GM08714 (cell line): ENCODE results near the gene ZMIZ1.

Source experiments
- H3K4me3 ChIP-seq: fragments of 200-500 bp; sonication (Bioruptor generic); 2 replicates; pipeline ENCODE4 v1.5.1; 2014; ENCODE audit warnings: mild to moderate bottlenecking, low read length, inconsistent platforms
- ZNF274 ChIP-seq: IDR thresholded peaks from 2 replicates; pipeline ENCODE4 v1.6.1; 2012; ENCODE audit warnings: mild to moderate bottlenecking, low read depth, low read length

ZMIZ1 gene

GRCh38 chr10:79084972-79085597 is 16.3 kb downstream of the ZMIZ1 start:
- H3K4me3 ChIP-seq = no peak overlapping the region
- no peak for TF ChIP-seq ZNF274

DNA sequence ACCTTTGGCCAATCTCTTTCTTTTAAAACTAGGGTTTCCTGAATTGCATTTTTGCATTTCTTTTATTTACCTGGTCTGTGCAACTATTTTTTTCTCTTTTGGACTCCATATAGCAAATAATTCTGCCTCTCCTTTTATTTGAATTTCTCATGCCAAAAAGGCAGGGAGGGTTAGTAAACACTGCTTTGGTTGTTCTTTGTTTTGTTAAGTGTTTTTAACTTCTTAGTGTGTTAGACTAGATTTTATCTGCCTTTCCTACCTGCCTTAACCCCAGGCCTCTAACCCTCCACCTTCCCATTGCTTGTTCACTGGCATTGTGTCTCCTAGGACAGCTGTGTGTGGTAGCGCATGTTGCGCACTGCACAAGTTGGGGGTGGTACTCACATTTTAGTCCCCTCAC is 18.1 kb downstream of the ZMIZ1 start:
- no peak overlapping the region for H3K4me3 ChIP-seq
- TF ChIP-seq ZNF274 = no peak

- no peak for TF ChIP-seq ZNF274
Measured at GRCh38 chr10:79087721-79088120, 19.0 kb downstream of the ZMIZ1 start.

GRCh38 chr10:79088176-79088575 is 19.4 kb downstream of the ZMIZ1 start:
- no peak for TF ChIP-seq ZNF274

More at GRCh38 chr10:79087721-79088120, 19.0 kb downstream of the ZMIZ1 start:
- no peak overlapping the region for H3K4me3 ChIP-seq

DNA sequence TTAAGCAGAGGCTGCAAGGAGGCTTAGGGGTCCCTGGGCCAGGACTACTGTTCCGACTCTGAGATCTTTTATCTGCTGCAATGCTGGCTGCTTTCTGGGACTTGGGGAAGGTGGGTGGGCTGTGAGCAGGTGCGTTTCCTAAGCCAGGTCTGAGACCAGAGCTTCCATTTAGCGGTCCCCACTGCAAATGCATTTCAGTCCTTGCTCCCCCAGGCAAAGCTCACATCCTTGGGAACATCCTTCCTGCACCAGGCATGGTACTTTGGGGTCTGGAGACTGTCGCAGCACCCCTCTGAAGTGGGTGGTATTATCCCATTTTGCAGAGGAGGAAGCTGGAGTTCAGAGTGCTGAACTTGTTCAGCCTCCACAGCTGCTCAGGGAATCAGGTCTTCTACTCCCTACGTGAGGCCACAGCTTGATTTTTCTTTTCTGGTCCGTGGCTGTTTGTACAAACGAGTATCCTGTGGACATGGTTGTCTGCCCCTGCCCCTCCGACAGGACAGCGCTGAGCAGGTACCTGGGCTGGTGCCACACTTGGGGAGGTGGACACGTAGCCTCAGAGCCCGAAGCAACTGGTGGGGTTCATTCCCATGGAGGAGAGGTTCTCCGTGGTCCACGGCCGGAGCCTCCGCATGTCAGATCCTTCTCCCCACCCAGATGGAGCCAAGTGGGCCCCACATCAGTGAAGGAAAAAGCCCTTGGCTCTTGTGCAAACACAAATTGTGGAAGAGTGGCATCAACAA is 20.0 kb downstream of the ZMIZ1 start:
- no peak for TF ChIP-seq ZNF274

More at GRCh38 chr10:79088176-79088575, 19.4 kb downstream of the ZMIZ1 start:
- H3K4me3 ChIP-seq = no peak overlapping the region

DNA sequence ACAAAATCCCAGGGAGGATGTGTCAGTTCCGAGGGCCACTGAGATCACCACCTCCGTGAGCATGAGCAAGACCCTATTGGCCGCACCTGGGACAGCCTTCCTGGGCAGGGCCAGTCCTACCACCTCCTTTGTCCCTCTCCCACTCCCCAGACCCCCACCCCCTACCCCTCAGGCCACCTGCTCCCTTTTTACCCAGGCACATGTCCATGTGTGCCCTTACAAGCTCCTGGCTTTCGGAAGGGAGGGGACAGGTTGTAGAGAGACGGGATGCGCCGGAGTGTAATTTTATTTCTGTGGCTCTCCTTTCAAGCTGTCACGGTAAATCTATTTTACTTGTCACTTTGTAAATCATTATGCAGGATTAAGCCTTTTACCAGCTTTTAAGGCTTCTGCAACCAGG is 20.9 kb downstream of the ZMIZ1 start:
- H3K4me3 ChIP-seq = no peak overlapping the region

More for the DNA sequence above, 20.0 kb downstream of the ZMIZ1 start:
- no peak overlapping the region for H3K4me3 ChIP-seq

GRCh38 chr10:79090134-79090803 is 21.5 kb downstream of the ZMIZ1 start:
- no peak overlapping the region for H3K4me3 ChIP-seq
- TF ChIP-seq ZNF274 = no peak

More for the DNA sequence above, 20.9 kb downstream of the ZMIZ1 start:
- no peak for TF ChIP-seq ZNF274

DNA sequence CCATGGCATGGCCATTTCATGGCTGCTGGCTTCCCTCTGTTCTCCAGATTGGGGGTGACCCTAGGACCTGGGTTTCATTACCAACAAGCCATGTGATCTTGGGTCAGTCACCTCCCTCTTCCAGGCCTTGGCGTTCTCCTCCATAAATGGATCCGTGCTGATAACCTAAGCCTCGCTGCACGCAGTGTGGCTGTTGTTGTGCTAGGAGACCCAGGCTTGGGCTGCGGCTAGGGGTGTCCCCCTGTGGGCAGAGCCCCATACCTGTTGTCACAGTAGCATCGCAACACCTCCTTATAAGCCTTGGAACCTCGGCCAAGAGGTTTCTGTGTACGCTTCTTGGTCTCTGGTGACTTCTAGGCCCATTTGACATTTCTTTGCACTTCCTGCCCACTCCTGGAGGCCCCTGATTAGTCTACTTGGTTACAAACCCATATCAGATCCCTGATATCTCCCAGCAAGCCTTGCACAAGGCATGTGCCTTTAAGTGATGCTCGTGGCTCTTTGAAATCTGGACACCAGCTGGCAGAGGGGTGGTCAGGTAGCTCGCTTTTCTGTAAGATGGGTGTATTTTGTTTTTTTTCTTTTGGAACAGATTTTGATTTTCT is 23.6 kb downstream of the ZMIZ1 start:
- TF ChIP-seq ZNF274 = no peak
- H3K4me3 ChIP-seq = no peak overlapping the region

- no peak overlapping the region; the same call in 1 of the 2 replicates for H3K4me3 ChIP-seq
- TF ChIP-seq ZNF274 = no peak
Measured at GRCh38 chr10:79093658-79094411, 25.1 kb downstream of the ZMIZ1 start.

DNA sequence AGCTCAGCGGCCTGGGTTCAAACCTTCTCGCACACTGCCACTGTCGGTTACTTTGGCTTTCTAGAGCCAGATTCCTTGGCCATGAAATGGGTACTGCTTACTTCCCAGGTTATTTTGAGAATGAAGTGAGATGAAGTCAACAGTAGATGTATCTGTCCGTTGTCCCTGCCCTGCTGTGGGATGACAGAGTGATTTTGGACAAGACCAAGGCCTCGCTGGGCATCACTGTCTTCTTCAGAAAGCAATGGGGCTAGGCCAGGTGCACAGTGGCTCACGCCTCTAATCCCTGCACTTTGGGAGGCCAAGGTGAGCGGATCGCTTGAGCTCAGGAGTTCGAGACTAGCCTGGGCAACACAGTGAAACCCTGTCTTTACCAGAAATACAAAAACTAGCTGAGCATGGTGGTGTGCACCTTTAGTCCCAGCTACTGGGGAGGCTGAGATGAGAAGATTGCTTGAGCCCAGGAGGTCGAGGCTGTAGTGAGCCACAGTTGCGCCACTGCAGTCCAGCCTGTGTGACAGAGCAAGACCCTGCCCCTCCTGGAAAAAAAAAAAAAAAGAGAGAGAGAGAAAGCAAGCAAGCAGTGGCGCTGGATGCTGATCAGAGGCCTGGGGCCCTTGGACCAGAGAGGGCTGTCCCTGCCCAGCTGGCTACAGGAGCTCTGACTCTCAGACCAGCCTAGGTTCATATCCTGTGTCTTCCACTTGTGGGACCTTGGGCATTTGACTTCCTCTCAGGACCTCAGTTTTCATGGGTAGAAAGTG is 25.8 kb downstream of the ZMIZ1 start:
- no peak overlapping the region; the same call in 1 of the 2 replicates for H3K4me3 ChIP-seq
- no peak for TF ChIP-seq ZNF274

DNA sequence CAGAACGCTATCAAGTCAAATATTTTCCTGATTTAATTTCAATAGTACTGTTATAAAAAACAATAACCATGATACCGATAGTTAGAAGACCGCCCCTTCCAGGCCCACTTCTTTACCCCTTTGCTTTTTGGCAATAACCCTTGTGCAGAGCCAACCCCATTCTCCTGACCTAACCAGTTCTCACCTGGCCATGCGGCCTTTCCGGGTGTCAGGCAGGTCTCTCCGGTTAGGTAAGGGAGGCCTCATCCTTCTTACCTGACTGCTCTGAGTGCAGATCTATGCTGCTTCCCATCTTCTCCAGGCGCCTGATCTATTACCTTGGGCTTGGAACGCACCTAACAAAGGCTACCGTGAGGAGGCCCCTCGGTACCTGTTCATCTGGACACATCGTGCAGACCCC is 26.6 kb downstream of the ZMIZ1 start:
- H3K4me3 ChIP-seq = no peak overlapping the region
- TF ChIP-seq ZNF274 = no peak

GRCh38 chr10:79096514-79096913 is 27.7 kb downstream of the ZMIZ1 start:
- no peak for TF ChIP-seq ZNF274
- no peak overlapping the region for H3K4me3 ChIP-seq
